Colonic mucosa (tissue), 4 donors: ENCODE measurements around the gene IL17RD. TPM values are rescaled to one million over a fixed set of nuclear protein-coding genes. Genes with fewer than 3 reads are reported as not detected.

Experiments
- DNase-seq: peaks from one replicate; pipeline ENCODE4 v3.0.0-alpha.2; 2020
- H3K27ac ChIP-seq: fragments of 200-600 bp; one replicate; pipeline ENCODE4 v1.8.0; 2021
- H3K27me3 ChIP-seq: fragments of 200-600 bp; one replicate; pipeline ENCODE4 v1.8.0; 2021
- H3K36me3 ChIP-seq: fragments of 200-600 bp; one replicate; pipeline ENCODE4 v1.8.0; 2021
- H3K4me1 ChIP-seq: fragments of 200-600 bp; one replicate; pipeline ENCODE4 v1.8.0; 2021; ENCODE audit warnings: mild to moderate bottlenecking
- H3K4me3 ChIP-seq: fragments of 200-600 bp; one replicate; pipeline ENCODE4 v1.8.0; 2021
- H3K9ac ChIP-seq, 2 donors: one replicate each; pipeline ENCODE4 v1.7.0; 2013; ENCODE audit warnings: control low read depth in 2 of 2, low read depth in 2 of 2, low read length in 2 of 2
- H3K9me3 ChIP-seq: fragments of 200-600 bp; one replicate; pipeline ENCODE4 v1.8.0; 2021
- CTCF ChIP-seq: fragments of 200-600 bp; IDR thresholded peaks from one replicate; pipeline ENCODE4 v1.8.0; 2022; ENCODE audit warnings: antibody characterized with exemption, mild to moderate bottlenecking
- intact Hi-C: fragments of 100-400 bp; cut with DNase I; formaldehyde crosslinking; loops from one replicate; pipeline ENCODE4 v1.14.1; 2022
- total RNA-seq, 2 donors: library from RNA; stranded (reverse); fragmentation: NEBNext Ultra II Directional in 1 of 2; extraction: Animal tissue kit (Norgen Biotek cat#: 25700) in 1 of 2; gene quantifications; one replicate each; pipeline ENCODE4 v1.2.1, GENCODE V29; 2021
- donor health status: healthy.
- donor health status: DM: no; HTN: no; CAD: no.
- donor health status: DM: no; HTN: no; CAD: no.

Gene IL17RD
- total RNA-seq, 2 donors from 2014 or later = 2.0 to 5.6 TPM

- intact Hi-C loops = no loop called here
- no peak overlapping the region for H3K9ac ChIP-seq
- H3K27me3 ChIP-seq = no peaks in the 10 kb centered on the region
- H3K4me1 ChIP-seq = peaks cover 2% of the 10 kb centered on the region
- no peaks in the 10 kb centered on the region for H3K9me3 ChIP-seq
- no peaks in the 10 kb centered on the region for H3K36me3 ChIP-seq
- TF ChIP-seq CTCF = no peak
- no peak overlapping the region for H3K4me3 ChIP-seq
- no peak for DNase-seq
- H3K27ac ChIP-seq = no peak overlapping the region
Observed at GRCh38 chr3:57073628-57074027, 91.5 kb downstream of the IL17RD start.

- H3K4me3 ChIP-seq = no peak overlapping the region
- no peak for TF ChIP-seq CTCF
- intact Hi-C loops = no loop called here
- no peaks in the 10 kb centered on the region for H3K27me3 ChIP-seq
- no peak overlapping the region for H3K9ac ChIP-seq
- DNase-seq = no peak
- H3K27ac ChIP-seq = no peak overlapping the region
- H3K9me3 ChIP-seq = no peaks in the 10 kb centered on the region
- peaks cover 5% of the 10 kb centered on the region for H3K4me1 ChIP-seq
- H3K36me3 ChIP-seq = no peaks in the 10 kb centered on the region
Observed at GRCh38 chr3:57069503-57069902, 95.7 kb downstream of the IL17RD start.

GRCh38 chr3:57068437-57069089 lies 96.6 kb downstream of the IL17RD start:
- TF ChIP-seq CTCF = no peak
- Histone ChIP-seq H3K4me3 (no peak overlapping the region), H3K36me3 (no peaks in the 10 kb centered on the region), H3K9ac (peak overlapping the region in 1 of 2 donors; percentile 1), H3K4me1 (peaks cover 5% of the 10 kb centered on the region), H3K27ac (no peak overlapping the region), H3K9me3 (no peaks in the 10 kb centered on the region), H3K27me3 (no peaks in the 10 kb centered on the region)
- DNase-seq = peak; percentile 55
- intact Hi-C loops = no loop called here

- no peaks in the 10 kb centered on the region for H3K27me3 ChIP-seq
- no peaks in the 10 kb centered on the region for H3K36me3 ChIP-seq
- no peaks in the 10 kb centered on the region for H3K9me3 ChIP-seq
- no peak for TF ChIP-seq CTCF
- no peak overlapping the region for H3K4me3 ChIP-seq
- no peak overlapping the region for H3K9ac ChIP-seq
- H3K27ac ChIP-seq = no peak overlapping the region
- intact Hi-C loops = no loop called here
- peaks cover 5% of the 10 kb centered on the region for H3K4me1 ChIP-seq
- no peak for DNase-seq
Observed at GRCh38 chr3:57066471-57066870, 98.7 kb downstream of the IL17RD start.

- peaks cover 5% of the 10 kb centered on the region for H3K4me1 ChIP-seq
- H3K36me3 ChIP-seq = no peaks in the 10 kb centered on the region
- no peaks in the 10 kb centered on the region for H3K27me3 ChIP-seq
- H3K4me3 ChIP-seq = no peak overlapping the region
- no peaks in the 10 kb centered on the region for H3K9me3 ChIP-seq
- no peak overlapping the region for H3K9ac ChIP-seq
- DNase-seq = no peak
- no peak overlapping the region for H3K27ac ChIP-seq
- intact Hi-C loops = no loop called here
- no peak for TF ChIP-seq CTCF
Observed at GRCh38 chr3:57065588-57065987, 99.6 kb downstream of the IL17RD start.
